Stimulated activated CD4-positive, alpha-beta T cell treated with anti-CD3 and anti-CD28 coated beads, Interleukin-15, amount 100 ng/mL, for 24 hours (primary cell): Measurements from ENCODE around the gene C5orf46.
"Not testable (repeated sequence)": the region's sequence is repeated elsewhere in the genome, so short reads cannot be mapped to it uniquely, and the experiment has no call there.

Experiments used
- DNase-seq: peaks from one replicate; pipeline ENCODE4 v3.0.0-alpha.2; 2020

The C5orf46 gene

DNA sequence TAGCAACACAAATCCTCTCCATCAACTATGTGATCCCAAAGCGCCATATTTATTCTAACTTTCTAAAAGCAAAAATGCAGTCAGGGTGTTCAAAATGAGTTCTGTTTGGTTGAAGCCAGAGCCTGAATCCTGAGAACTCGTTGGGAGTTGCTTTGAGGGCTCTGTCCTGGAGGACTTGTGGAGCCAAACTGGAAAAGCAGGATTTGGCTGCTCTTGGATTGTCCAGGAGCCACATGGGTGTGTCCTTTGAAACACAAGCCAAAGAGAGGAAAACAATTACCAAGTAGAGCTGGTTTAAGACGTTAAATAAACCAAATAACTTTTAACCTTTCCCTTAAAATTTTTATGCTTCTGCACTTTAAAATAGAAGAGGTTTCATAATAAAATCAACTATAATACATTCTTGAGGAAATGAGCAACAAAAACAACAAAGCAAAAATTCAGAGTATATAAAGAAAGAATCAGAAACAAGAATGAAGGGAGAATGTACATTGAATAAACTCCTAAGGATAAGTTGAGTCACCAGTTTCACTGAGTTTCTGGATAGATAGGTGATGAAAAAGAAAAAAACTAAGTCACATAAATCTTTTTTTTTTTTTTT lies 13.5 kb downstream of the C5orf46 start:
- DNase-seq = no peak

GRCh38 chr5:147887930-147888329 lies 18.4 kb downstream of the C5orf46 start:
- DNase-seq = no peak

DNA sequence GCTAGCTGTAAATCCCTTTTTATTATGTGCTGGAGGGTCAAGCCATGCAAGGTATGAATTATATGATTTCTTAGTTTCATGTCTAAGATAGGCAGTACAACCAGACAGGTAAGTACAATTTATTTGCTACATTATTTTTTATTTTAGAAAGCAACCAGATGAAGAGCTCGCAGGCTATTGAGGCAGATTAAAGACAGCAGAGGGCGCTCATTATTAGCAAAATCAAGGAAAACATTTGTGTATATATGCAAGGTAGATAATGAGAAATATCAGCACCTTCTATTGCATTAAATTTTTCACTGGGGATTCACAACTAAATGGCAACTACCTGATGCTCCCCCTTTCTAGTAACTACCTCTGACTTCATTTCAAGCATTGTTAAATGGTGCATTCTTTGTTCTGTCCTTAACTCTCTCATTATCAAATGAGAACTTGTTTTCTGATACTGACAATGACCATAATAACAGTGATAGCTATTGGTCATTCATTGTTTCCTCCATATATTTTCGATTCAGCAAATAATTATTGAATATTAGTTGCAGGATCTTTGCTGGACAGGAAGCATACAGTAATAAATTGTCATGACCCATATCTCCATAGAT lies 19.2 kb downstream of the C5orf46 start:
- DNase-seq = no peak

- DNase-seq = no peak
Observed at GRCh38 chr5:147882586-147883313, 23.6 kb downstream of the C5orf46 start.

- DNase-seq = no peak
Observed at GRCh38 chr5:147880487-147880886, 25.9 kb downstream of the C5orf46 start.

DNA sequence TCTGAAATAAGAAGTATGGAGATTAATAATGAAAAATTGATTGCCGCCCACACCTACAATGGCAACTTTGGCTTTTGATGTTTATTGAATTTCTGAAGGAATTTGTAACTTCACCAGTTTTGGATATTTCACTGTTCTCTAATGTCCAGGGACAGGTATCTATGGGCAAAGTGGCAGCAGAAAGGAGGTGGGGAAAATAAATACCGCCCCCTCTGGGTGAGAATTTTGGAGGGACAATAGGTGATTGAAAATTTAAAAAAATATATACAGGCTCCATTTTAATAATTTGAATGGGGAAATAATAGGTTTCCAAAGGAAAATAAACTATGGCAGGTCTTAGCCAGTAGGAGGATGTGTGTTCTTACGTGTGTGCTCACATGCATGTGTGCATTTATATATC lies 26.6 kb downstream of the C5orf46 start:
- no peak for DNase-seq

DNA sequence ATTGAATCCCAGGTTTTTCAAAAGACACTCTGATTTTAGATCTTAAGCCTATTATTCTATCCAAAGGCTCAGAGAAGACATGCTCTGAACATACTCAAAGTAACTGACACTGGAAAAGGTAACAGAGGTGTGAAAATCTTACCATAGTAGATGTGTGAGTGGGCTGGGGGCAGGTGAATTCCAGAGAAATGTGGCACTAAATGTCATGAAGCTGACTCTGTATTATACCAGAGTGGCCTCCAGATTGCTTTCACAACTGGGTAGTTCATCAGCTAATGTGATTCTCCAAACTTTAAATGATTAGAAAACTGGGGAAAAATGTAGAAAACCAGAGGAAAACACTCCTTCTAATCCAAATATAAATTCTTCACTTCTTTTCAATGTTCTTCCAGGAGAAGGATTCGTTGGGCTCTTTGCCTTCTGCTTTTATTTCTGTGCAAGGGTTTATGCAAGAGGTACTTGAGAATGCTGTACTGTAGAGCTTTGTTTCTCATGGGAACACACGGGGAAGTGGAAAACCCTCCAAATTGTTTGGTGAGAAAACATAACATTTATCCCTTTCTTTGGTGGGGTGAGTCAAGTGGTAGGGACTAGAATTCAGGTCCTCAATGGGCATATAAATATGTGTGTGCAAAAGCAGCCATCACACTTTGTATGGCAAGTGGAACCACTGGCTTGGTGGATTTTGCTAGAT lies 28.1 kb downstream of the C5orf46 start, which contains the start of gene SCGB3A2:
TSS of gene SCGB3A2 (plus strand) at position 646 of the 694 bp plus-strand sequence. CDS start 93 bp downstream, outside the sequence.
- no peak for DNase-seq

DNA sequence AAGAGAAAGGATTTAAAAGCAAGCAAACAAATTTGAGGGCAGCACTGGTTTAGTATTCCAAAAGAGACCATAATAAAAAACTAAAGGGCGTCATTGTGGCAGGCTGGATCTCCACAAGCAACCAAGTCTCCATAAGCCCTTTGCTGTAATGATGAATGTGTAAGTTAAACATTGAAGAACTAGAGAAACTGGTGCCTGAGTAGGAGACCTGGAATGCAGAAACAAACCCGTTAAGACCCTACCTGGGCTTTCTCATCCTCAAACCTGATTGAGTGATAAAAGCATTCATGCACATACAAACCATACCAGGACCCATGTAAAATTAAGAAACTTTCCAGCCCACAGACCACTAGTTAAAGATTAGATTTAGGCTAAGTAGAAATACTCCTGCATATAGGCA lies 29.7 kb downstream of the C5orf46 start:
- no peak for DNase-seq

DNA sequence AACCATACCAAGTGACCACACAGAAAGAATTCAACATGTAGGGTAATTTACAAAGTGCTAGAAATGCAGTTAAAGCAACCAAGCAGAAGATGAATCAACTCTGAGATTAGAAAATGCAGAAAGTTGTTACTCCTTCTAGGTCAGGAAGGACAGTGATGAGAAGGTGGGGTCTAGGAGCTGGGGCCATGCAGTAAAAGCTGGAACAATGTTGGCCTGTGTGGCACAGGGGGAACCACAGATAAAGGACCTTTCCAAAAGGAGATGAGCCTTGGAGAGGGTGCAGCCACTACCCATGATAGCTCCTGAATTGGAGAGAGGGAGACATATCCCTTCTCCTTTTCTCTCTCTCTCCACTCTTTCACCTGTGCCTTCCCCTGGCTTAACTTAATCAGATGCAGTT lies 30.2 kb downstream of the C5orf46 start:
- no peak for DNase-seq

GRCh38 chr5:147874910-147875367 lies 31.4 kb downstream of the C5orf46 start:
- DNase-seq = no peak

- not testable (repeated sequence) for DNase-seq
Observed at GRCh38 chr5:147874118-147874875, 32.0 kb downstream of the C5orf46 start.

- DNase-seq = not testable (repeated sequence)
Observed at GRCh38 chr5:147872744-147873435, 33.4 kb downstream of the C5orf46 start.

- DNase-seq = not testable (repeated sequence)
Observed at GRCh38 chr5:147871980-147872549, 34.3 kb downstream of the C5orf46 start.

DNA sequence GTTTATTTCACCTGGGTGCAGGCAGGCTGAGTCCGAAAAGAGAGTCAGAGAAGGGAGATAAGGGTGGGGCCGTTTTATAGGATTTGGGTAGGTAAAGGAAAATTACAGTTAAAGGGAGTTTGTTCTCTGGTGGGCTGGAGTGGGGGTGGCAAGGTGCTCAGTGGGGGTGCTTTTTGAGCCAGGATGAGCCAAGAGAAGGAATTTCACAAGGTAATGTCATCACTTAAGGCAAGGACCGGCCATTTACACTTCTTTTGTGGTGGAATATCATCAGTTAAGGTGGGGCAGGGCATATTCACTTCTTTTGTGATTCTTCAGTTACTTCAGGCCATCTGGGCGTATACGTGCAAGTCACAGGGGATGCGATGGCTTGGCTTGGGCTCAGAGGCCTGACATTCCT lies 36.4 kb downstream of the C5orf46 start:
- not testable (repeated sequence) for DNase-seq

- no peak for DNase-seq
Observed at GRCh38 chr5:147869112-147869511, 37.2 kb downstream of the C5orf46 start.

GRCh38 chr5:147863454-147864158 lies 42.7 kb downstream of the C5orf46 start:
- no peak for DNase-seq

- DNase-seq = no peak
Observed at GRCh38 chr5:147860641-147861025, 45.7 kb downstream of the C5orf46 start.

DNA sequence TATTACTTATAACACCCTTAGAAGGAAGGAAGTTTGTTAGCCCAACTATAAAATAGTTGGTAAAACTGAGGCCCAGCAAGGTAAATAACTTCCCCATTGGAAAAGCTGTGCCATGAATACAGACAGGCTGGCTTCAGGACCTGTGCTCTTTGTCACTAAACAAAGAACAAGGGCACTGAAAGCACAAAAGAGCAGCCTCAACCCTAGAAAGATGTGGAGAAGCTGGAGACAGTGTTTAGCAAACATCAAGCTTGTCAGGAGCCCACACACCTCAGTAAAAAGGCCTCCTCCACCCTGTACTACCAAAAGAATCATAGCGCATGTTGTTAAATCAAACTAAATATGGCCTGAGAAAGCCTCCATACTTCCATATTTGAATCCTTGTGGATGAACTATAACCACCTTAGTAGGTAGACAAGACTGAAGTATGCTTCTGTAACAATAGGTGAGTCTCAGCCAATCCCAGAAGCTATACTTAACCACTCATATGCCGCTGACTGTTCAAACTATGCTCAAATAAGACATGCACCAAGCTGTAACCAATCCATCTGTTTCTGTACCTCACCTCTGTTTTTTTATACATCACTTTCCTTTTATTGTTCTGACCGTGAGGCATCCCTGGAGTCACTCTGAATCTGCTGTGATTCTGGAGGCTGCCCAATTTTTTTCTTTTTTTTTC lies 46.2 kb downstream of the C5orf46 start:
- no peak for DNase-seq

GRCh38 chr5:147858565-147858964 lies 47.8 kb downstream of the C5orf46 start:
- DNase-seq = no peak
